Measurements from ENCODE around the gene C10orf67.
"Not testable (repeated sequence)": the region's sequence is repeated elsewhere in the genome, so short reads cannot be mapped to it uniquely, and the experiment has no call there.

Gene C10orf67

DNA sequence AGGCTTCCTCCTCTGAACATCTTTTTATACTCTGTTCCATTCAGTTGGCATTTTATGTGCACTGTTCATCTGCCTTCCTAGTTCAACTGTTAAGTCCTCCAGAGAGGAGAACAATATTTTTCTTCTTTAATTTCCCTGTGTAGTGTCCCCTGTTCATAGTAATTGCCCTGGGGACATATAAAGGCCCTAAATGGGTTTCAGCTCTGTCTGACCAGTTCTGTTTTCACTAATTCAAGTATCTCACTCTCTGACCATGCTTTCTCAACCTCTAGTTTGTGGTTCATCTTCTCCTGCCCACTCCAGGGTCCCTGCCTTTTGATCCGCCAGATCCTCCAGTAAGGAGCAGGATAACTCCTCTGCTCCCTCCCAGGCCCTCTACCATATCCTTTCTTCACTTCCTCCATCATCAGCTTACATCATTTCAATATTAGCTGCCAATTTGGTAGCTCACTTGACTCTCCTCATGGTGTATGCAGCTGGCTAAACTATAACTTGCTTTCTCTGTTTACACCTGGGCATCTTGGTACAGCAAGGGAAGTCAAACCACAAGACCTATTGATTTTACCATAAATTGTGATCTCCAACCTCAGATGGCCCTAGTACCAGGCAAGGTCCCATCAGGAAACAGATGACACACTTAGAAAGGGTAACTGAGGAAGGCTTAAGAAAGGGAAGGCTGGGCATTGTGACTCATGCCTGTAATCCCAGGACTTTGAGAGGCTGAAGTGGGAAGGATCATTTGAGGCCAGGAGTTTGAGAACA lies 17.7 kb upstream of the C10orf67 start:
- no peak for DNase-seq (ENCODE audit: low spot score)

DNA sequence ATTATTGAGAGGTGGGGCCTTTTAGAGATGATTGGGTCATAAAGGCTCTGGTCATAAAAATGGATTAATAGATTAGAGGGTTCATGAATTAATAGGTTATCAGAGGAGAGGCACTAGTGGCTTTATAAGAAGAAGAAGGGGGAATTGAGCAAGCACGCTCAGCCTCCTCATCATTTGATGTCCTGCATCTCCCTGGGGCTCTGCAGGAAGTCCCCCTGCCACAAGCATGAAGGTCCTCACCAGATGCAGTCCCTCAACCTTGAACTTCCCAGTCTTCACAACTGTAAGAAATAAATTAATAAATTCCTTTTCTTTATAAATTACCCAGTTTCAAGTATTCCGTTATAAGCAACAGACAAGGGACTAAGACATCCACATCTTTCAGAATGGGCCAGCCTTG lies 17.1 kb upstream of the C10orf67 start:
- DNase-seq (ENCODE audit: low spot score) = no peak

- DNase-seq (ENCODE audit: low spot score) = no peak
These were observed 15.2 kb upstream of the C10orf67 start for GRCh38 chr10:23359692-23360380.

- no peak for DNase-seq (ENCODE audit: low spot score)
These were observed 13.8 kb upstream of the C10orf67 start for GRCh38 chr10:23358357-23358756.

- no peak for DNase-seq (ENCODE audit: low spot score)
These were observed 10.2 kb upstream of the C10orf67 start for GRCh38 chr10:23354630-23355279.

DNA sequence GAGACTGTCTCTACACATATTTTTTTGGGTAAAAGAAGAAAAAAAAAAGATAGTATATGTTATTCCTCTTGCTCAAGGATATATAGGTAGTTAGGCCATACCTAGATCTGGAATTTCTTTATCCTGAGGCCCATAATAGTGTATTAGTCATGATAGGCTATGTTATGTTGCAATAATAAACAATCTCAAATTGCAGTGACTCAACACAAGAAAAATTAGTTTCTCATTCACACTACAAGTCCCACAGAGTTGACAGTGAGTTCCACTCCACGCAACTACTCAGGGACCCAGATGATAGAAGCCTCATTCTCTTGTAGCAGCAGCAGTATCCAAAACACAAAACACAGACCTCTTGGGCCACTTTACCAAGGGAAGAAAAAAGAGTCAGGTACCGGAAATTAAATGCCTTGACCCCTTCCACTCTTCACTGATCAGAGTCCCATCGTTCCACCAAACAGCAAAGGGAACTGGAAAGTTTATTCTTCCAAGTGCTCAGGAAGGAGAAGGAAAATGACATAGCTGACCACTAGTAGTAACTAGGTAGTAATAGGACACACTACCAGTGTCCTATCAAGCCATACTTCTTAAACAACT lies 7.4 kb upstream of the C10orf67 start:
- DNase-seq (ENCODE audit: low spot score) = peak; percentile 18

GRCh38 chr10:23350706-23351105 lies 6.1 kb upstream of the C10orf67 start:
- not testable (repeated sequence) for DNase-seq (ENCODE audit: low spot score)

GRCh38 chr10:23345861-23346260 lies 1.3 kb upstream of the C10orf67 start:
- no peak for DNase-seq (ENCODE audit: low spot score)

DNA sequence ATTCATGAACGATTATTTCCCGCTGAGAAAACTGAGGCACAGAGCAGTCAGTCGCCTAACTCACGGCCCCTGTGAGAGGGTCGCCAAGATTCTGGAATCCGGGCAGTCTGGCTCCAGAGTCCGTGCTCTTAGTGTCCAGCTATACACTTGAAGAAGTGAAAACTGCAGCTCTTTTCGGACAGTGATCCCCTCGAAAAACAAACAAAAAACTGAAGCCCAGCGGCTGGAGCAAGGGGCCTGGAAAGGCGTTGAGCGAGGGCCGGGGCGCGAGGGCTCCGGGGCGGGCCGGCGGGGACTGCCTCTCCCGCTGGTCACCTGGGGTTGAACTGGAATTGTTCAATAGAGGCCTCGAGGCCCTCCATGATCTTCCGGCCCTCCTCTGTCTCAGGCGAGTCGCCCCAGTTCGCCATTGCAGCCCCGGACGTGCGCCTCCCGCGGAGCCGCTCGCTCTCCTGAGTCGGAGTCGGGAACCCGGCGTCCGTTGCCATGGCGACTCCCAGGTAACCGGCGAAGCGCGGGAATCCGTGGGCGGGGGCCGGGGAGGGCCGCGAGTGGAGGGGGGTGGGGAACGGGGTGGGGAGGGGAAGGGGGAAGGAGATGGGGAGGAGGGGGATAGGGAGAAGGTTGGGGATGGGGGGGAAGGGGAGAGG lies 881 bp downstream of the C10orf67 start:
- DNase-seq (ENCODE audit: low spot score) = no peak

GRCh38 chr10:23342213-23342884 lies 2.2 kb downstream of the C10orf67 start:
- no peak for DNase-seq (ENCODE audit: low spot score)

DNA sequence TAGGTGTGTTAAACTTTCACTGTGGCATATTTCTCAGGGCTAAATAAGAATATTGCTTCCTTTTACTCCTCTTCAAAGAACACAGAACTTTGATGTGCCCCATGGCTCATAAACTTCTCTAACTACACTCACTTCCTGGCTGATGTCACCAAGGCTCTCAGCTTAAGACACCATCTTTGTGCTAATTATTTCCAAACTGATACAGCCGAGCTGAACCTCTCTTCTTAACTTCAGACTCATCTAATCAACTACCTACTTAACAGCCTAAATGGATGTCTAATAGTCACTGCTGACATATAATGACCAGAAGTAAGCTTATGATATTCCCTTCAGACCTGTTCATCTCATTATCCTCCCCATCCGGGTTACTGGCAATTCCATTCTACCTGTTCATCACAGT lies 3.6 kb downstream of the C10orf67 start:
- no peak for DNase-seq (ENCODE audit: low spot score)

DNA sequence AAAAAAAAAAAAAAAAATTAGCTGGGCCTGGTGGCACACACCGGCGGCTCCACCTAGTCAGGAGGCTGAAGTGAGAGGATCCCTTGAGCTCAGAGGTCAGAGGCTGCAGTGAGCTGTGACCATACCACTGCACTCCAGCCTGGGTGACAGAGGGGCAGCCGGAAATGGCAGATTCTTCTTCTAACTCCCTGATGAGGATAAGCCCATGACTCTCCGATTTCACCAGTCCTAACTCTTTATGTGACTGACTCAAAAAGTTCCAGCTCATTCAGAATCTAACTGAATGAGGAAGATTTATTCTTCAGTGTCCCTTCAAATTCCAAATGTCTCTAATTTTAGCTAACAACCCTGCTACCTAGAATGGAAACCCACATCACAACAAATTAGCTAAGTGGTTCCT lies 4.2 kb downstream of the C10orf67 start:
- DNase-seq (ENCODE audit: low spot score) = no peak

- DNase-seq (ENCODE audit: low spot score) = no peak
These were observed 5.7 kb downstream of the C10orf67 start for GRCh38 chr10:23338886-23339285.

- no peak for DNase-seq (ENCODE audit: low spot score)
These were observed 6.3 kb downstream of the C10orf67 start for GRCh38 chr10:23338155-23338828.

DNA sequence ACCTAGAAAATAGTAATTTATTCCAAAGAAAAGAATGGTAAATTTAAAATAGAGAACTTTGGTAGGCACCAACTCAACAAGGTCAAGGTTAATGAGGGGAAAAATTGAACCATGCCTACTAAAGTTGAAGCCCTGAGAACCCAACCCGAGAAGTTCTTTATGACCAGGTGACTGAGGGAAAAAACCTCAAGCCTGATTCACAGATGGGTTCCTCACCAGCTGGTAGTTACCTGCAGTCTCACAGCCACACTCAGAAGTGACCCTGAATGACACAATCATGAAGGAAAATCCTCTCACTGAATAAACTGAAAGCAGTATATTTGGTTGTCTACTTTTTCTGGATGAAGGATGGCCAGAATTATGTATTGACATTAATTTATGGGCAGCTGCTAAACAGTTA lies 7.0 kb downstream of the C10orf67 start:
- DNase-seq (ENCODE audit: low spot score) = no peak

GRCh38 chr10:23331567-23332301 lies 12.9 kb downstream of the C10orf67 start:
- DNase-seq (ENCODE audit: low spot score) = no peak

DNA sequence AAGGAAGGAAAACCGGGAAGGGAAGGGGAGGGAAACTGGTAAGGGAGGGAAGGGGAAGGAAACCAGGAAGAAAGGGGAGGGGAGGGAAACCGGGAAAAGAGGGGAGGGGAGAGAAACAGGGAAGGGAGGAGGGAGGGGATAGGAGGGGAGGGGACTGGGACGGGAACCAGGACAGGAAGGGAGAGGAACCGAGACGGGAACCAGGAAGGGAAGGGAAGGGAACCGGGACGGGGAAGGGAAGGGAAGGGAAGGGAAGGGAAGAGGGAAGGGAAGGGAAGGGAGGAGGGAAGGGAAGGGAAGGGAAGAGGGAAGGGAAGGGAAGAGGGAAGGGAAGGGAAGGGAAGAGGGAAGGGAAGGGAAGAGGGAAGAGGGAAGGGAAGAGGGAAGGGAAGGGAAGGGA lies 13.6 kb downstream of the C10orf67 start:
- DNase-seq (ENCODE audit: low spot score) = no peak

DNA sequence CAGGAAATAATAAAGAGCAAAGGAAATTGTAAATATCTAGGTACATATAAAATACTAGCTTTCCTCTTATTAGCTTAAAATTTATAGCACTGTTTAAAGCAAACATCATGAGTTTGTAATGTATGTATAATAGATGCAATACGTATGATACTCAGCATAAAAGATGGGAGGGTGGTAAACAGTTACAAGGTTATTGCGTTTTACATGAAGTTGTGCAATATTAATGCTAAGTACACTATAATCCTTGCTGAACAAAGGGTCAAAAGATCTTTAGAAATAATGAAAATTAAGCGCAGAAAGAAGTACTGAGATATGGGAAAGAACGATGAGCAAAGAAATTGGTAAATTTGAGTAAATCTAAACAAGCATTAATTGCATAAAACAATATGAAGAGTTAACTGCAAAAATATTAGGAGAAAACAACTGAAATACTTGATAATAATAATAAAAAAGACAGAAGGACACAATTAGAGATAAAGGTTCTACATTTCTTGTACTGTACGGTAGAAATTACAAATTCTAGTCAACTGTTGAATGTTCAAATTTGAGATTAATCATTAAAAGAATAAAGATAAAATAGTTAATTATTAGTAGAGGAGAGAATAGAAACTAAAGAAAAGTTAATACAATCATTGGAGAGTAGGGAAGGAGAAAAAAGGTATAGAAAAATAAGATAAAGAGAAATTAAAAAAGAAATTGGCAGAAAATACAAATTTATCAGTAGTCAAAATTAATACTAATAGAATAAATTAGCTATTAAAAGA lies 17.9 kb downstream of the C10orf67 start:
- no peak for DNase-seq (ENCODE audit: low spot score)

GRCh38 chr10:23325132-23325531 lies 19.5 kb downstream of the C10orf67 start:
- DNase-seq (ENCODE audit: low spot score) = no peak

DNA sequence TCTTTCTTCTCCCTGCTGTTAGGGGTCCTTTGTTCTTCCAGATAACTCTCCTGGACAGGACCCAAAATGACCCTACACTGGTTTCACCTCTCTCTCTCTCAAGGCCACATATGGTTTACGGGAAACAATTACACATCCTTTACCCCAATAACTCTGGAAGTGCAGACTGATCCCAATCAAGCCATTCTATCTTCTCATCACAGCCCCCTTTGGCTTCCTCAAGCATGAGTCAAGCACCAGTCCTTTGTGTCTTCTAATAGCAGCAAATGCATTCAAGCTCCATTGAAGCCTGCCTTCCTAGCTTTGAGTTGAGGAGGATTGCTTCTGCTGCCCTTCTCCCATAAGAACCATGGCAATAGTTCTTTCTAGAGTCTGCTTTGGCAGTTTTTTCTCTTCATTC lies 20.2 kb downstream of the C10orf67 start:
- DNase-seq (ENCODE audit: low spot score) = no peak
